HG03442 (cell line): ENCODE data around the gene SRY.
"Not testable (repeated sequence)": the region's sequence is repeated elsewhere in the genome, so short reads cannot be mapped to it uniquely, and the experiment has no call there.

Experiments used
- ATAC-seq: cut with Tn5 transposase; IDR thresholded peaks from one replicate; pipeline ENCODE4 v1.9.1; 2021; ENCODE audit warnings: mild to moderate bottlenecking, moderate library complexity; ENCODE audit not compliant: unreplicated experiment

The SRY gene

DNA sequence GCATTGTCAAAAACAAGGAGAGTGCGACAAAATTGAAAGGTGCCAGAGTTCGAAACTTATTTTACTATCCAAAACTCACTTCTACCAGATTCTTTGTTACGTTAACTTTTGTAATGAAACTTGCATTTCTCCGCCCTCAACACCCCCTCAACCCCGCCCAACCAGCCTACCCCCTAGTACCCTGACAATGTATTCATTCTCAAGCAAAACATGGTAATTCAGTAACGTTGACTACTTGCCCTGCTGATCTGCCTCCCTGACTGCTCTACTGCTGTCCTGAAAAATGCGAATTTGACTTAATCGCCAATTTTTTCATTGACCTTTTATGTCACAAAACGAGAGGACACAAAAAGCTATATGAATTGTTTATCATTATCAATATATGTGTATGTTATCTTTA is at the start of gene SRY:
SRY (minus strand) TSS at position 83 of the 400 bp plus-strand sequence; CDS start at position 4, 79 bp downstream.
- ATAC-seq, result no peak

DNA sequence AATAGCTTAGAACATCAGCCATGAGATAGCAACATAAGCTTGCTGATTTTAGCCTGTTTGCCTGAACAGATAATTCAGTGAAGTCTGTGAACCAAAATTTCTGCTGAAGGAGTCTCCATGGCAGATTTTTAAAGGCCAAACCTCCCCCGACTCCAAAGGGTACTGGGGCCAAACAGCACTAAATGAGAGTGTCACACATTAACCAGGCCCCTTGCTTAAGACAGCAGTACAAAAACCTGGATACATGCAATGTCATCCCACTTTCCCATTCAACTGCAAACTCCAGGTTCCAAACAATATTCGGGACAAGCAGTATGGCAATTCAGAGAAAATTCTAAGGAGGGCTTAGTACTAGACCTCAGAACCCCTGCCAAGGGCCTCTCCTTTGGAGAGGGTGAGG is 49.6 kb upstream of the SRY start:
- ATAC-seq, result no peak

GRCh38 chrY:2835230-2835629 is 47.7 kb upstream of the SRY start:
- ATAC-seq, result no peak

GRCh38 chrY:2828497-2828896 is 41.0 kb upstream of the SRY start:
- no peak for ATAC-seq

DNA sequence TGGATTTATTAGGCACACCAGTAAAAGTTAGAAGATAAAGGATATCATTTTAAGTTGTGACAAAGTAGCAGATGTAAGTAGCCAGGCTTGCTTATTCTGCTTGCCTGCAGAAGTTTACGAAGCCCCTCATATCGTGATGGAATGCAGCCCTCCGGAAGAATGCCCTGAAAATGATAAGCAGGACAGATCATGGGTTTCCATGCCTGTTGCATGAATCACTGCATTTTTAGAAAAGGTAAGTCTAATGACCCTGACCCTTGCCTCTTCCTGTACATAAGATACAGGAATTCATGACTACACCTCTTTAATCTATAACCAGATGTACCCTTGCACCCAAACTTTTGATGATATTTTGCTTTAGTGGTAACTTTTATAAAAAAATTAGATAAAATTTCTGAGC is 37.0 kb upstream of the SRY start:
- ATAC-seq, result no peak

- ATAC-seq, result not testable (repeated sequence)
These were observed 29.8 kb upstream of the SRY start for GRCh38 chrY:2817146-2817896.

- ATAC-seq, result no peak
These were observed 12.8 kb upstream of the SRY start for GRCh38 chrY:2800246-2800645.

- ATAC-seq, result no peak
These were observed 10.5 kb upstream of the SRY start for GRCh38 chrY:2797991-2798390.

DNA sequence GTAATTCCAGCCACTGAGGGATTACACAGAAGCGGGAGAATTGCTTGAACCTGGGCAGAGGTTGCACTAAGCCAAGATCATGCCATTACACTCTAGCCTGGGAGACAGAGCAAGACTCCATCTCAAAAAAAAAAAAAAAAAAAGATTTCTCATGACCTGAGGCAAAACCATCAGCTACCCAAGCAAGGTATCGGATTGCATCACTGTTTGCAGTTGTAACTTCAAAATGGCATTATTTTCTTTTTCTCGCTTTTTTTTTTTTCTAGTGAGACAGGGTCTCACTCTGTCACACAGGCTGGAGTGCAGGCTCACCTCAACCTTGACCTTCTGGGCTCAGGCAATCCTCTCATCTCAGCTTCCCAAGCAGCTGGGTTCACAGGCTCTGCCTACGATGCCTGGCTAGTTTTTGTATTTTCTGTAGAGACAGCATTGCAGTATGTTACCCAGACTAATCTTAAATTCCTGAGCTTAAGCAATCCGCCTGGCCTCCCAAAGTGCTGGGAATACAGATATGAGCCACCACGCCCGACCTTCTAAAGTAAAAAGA is 9.6 kb upstream of the SRY start:
- ATAC-seq, result no peak

DNA sequence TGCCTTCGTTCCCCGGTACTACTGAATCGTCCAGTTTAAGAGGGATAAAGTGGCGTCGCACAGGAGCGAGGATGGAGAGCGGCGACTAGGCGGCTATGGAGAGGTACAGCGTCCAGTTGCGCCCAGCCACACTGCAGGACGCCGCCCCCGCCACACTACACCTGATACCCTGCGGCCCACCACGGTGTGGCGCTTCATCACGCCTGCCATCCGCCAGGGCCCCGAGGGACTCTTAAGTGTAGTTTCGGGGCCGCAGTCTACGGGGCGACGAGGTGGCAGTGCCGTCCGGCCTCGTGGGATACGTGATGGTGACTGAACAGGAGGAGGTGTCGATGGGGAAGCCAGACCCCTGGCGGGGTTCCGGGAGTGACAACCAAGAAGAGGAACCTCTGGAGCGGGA is 2.3 kb upstream of the SRY start:
- no peak for ATAC-seq

DNA sequence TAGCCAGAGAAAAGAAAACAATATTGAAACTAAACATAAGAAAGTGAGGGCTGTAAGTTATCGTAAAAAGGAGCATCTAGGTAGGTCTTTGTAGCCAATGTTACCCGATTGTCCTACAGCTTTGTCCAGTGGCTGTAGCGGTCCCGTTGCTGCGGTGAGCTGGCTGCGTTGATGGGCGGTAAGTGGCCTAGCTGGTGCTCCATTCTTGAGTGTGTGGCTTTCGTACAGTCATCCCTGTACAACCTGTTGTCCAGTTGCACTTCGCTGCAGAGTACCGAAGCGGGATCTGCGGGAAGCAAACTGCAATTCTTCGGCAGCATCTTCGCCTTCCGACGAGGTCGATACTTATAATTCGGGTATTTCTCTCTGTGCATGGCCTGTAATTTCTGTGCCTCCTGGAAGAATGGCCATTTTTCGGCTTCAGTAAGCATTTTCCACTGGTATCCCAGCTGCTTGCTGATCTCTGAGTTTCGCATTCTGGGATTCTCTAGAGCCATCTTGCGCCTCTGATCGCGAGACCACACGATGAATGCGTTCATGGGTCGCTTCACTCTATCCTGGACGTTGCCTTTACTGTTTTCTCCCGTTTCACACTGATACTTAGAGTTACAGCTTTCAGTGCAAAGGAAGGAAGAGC is 488 bp downstream of the SRY start:
- no peak for ATAC-seq
